Psoas muscle (tissue), 8 donors: ENCODE results near the gene AHRR. TPM values are rescaled to one million over a fixed set of nuclear protein-coding genes. Genes with fewer than 3 reads are reported as not detected.

ENCODE experiments used
- ATAC-seq, 4 donors: fragments of 200-7000 bp; cut with Tn5 transposase; one replicate each; pipeline ENCODE4 v1.9.1; 2020; ENCODE audit warnings: moderate library complexity in 3 of 4, mild to moderate bottlenecking in 2 of 4
- DNase-seq, 2 donors: peaks; one replicate each; pipeline ENCODE4 v3.0.0-alpha.2; 2020
- H3K27ac ChIP-seq: fragments of 200-600 bp; one replicate; pipeline ENCODE4 v1.8.0; 2022
- H3K27me3 ChIP-seq, 3 donors: fragments of 200-600 bp in 1 of 3; one replicate each; pipeline versions ENCODE4 v1.6.1 to v1.8.0; 2013 to 2022; ENCODE audit warnings: low read length in 2 of 3, mild to moderate bottlenecking in 2 of 3, moderate library complexity in 1 of 3; ENCODE audit not compliant: insufficient read depth in 3 of 3
- H3K36me3 ChIP-seq, 2 donors: fragments of 200-600 bp in 1 of 2; one replicate each; pipeline versions ENCODE4 v1.6.1 to v1.8.0; 2013 to 2022; ENCODE audit warnings: low read depth in 1 of 2, mild to moderate bottlenecking in 1 of 2, moderate library complexity in 1 of 2; ENCODE audit not compliant: insufficient read depth in 1 of 2
- H3K4me1 ChIP-seq: fragments of 200-600 bp; one replicate; pipeline ENCODE4 v1.8.0; 2022
- H3K4me3 ChIP-seq: fragments of 200-600 bp; one replicate; pipeline ENCODE4 v1.8.0; 2022; ENCODE audit warnings: mild to moderate bottlenecking
- H3K9me3 ChIP-seq: fragments of 200-600 bp; one replicate; pipeline ENCODE4 v1.8.0; 2022
- WGBS, 3 donors: extraction: QIAGEN DNeasy Blood & Tissue Kit; methylation state at CpG; one replicate each; pipeline versions ENCODE4 v1.1.6 to v1.1.7; 2013; 5-methylcytosine and 5-hydroxymethylcytosine counted together
- intact Hi-C, 2 donors: fragments of 100-400 bp; cut with DNase I; formaldehyde crosslinking; loops; one replicate each; pipeline versions ENCODE4 v1.11.0 to v1.14.2; 2022
- polyA plus RNA-seq, 3 donors: library from polyadenylated mRNA; stranded (reverse); fragments of 200-250 nt; gene quantifications; one replicate each; pipeline ENCODE4 v1.2.3, GENCODE V29; 2013
- total RNA-seq, 4 donors: library from RNA; stranded (reverse); fragmentation: NEBNext Ultra II Directional in 2 of 4; extraction: Animal tissue kit (Norgen Biotek cat#: 25700) in 2 of 4; gene quantifications; one replicate each; pipeline versions ENCODE4 v1.2.1 to v1.2.4, GENCODE V29; 2021 to 2023
- TF ChIP-seq, protein P1 (sequence below): fragments of 200-600 bp; IDR thresholded peaks from one replicate; pipeline ENCODE4 v1.8.0; 2022; ENCODE audit warnings: antibody characterized with exemption
- donor health status: healthy with polysubstance abuse.
- donor health status: DM: no; HTN: no; CAD: no; lungs with moderate emphysema.
- donor health status: Bipolar disorder and iron deficiency.
- donor health status: healthy.
- donor health status: DM: yes; HTN: yes; CAD: no.
- donor health status: DM: no; HTN: no; CAD: no.
- donor health status: DM: no; HTN: no; CAD: no.
- donor health status: DM: yes; HTN: yes; CAD: no.

Gene AHRR
- total and polyA plus RNA-seq, 7 donors = 0.10 to 7.4 (median 0.45) TPM

DNA sequence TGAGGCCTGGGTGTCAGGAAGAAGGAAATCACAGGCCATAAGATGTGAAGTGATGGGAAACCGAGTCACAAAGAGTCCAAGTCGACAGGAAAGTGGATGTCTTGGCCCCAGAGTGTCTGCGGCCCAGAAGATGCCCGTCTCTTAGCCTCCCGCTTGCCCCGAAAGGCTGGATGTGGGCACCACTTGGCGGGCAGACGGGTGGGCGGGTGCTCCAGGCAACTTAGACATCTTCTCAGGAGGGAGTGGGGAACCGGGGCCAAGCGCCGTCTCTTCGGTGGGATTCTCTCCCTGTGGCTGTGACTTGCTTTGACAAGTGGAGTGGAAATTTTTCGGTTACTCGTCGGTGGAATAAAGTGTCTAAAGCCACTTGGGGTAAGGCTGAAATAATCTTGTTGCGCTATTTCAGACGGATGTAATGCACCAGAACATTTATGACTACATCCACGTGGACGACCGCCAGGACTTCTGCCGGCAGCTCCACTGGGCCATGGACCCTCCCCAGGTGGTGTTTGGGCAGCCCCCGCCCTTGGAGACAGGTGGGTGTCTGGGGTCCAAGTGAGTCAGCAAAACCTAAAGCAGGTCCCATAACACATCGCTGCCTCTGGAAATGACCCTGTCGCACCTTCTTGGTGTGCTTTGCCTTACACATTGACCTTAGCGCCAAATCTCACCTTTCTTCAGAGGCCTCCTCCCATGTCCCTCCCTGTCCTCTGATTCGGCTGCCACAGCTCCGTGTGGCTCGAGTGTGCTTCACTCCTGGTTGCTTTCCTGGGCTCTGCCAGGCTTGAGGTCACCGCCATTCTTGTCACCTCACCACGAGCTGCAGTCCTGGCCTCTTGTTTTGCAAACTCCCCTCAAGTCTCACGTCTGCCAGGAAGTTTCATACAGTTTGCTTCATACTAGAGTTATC is 101.1 kb downstream of the AHRR start:
- H3K4me1 ChIP-seq = no peaks in the 10 kb centered on the region
- H3K9me3 ChIP-seq = no peaks in the 10 kb centered on the region
- peaks cover 0 to 4% (median 0%) of the 10 kb centered on the region in 3 donors for H3K27me3 ChIP-seq
- DNase-seq (peak; percentile 2 to 39), ATAC-seq (no peak)
- H3K27ac ChIP-seq = no peak overlapping the region
- TF ChIP-seq, protein P1, sequence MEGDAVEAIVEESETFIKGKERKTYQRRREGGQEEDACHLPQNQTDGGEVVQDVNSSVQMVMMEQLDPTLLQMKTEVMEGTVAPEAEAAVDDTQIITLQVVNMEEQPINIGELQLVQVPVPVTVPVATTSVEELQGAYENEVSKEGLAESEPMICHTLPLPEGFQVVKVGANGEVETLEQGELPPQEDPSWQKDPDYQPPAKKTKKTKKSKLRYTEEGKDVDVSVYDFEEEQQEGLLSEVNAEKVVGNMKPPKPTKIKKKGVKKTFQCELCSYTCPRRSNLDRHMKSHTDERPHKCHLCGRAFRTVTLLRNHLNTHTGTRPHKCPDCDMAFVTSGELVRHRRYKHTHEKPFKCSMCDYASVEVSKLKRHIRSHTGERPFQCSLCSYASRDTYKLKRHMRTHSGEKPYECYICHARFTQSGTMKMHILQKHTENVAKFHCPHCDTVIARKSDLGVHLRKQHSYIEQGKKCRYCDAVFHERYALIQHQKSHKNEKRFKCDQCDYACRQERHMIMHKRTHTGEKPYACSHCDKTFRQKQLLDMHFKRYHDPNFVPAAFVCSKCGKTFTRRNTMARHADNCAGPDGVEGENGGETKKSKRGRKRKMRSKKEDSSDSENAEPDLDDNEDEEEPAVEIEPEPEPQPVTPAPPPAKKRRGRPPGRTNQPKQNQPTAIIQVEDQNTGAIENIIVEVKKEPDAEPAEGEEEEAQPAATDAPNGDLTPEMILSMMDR = no peak
- no peak overlapping the region for H3K4me3 ChIP-seq
- no peaks in the 10 kb centered on the region for H3K36me3 ChIP-seq
- intact Hi-C loops = no loop called here
- 73 to 74% (median 74%) methylated on average over 32 of the region's 32 CpGs for WGBS, 3 donors

DNA sequence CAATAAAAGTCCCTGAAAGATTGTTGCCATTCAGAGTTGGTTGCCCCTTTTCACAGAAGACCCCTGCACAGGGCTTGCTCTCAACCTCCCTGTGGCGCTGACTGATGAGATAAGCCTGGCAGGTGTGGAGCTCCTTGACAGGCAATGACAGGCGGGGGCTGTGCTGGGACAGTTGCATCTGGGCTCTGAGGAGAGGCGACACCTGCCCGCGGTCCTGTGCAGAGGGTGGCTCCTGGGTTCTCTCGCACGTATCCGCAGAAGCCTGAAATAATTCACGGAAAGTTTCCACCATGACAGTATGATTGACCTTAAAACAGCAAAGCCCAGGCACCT is 101.7 kb downstream of the AHRR start:
- ATAC-seq = no peak
- TF ChIP-seq, protein P1 = no peak
- H3K27ac ChIP-seq = no peak overlapping the region
- WGBS, 3 donors = 73 to 80% (median 79%) methylated on average over 9 of the region's 9 CpGs
- intact Hi-C loops = no loop called here
- no peak overlapping the region for H3K4me3 ChIP-seq
- H3K36me3 ChIP-seq = no peaks in the 10 kb centered on the region
- no peaks in the 10 kb centered on the region for H3K9me3 ChIP-seq
- peaks cover 0 to 4% (median 0%) of the 10 kb centered on the region in 3 donors for H3K27me3 ChIP-seq
- peak in 1 of 2 donors; percentile 23 for DNase-seq
- no peaks in the 10 kb centered on the region for H3K4me1 ChIP-seq

DNA sequence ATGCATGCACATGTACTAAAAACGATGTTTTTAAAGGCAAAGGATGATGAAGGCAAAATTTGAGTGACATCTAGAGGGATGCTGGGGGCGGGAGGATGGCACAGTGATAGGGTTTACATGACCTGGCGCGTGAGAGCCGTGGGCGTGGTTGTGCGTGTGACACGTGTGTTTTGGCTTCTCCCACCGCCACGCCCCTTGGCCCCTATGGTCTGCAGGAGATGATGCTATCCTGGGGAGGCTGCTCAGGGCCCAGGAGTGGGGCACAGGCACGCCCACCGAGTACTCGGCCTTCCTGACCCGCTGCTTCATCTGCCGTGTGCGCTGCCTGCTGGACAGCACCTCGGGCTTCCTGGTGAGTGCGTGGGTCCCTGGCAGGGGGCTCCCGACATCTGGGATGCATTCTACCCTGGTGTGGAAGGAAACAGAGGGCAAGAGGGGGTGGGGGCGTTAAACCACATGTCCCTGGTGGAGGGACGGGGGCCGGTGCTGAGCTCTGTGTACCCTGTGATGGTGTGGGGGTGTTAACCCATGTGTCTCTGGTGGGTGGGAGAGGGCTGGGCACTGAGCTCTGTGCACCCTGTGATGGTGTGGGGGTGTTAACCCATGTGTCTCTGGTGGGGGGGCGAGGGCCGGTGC is 102.2 kb downstream of the AHRR start:
- 78 to 80% (median 79%) methylated on average over 24 of the region's 24 CpGs for WGBS, 3 donors
- Histone ChIP-seq H3K27ac (no peak overlapping the region), H3K27me3 (peaks cover 0 to 4% (median 1%) of the 10 kb centered on the region in 3 donors), H3K36me3 (no peaks in the 10 kb centered on the region), H3K9me3 (no peaks in the 10 kb centered on the region), H3K4me1 (no peaks in the 10 kb centered on the region), H3K4me3 (no peak overlapping the region)
- TF ChIP-seq, protein P1 = no peak
- DNase-seq (peak in 1 of 2 donors; percentile 34), ATAC-seq (no peak)
- intact Hi-C loops = no loop called here

DNA sequence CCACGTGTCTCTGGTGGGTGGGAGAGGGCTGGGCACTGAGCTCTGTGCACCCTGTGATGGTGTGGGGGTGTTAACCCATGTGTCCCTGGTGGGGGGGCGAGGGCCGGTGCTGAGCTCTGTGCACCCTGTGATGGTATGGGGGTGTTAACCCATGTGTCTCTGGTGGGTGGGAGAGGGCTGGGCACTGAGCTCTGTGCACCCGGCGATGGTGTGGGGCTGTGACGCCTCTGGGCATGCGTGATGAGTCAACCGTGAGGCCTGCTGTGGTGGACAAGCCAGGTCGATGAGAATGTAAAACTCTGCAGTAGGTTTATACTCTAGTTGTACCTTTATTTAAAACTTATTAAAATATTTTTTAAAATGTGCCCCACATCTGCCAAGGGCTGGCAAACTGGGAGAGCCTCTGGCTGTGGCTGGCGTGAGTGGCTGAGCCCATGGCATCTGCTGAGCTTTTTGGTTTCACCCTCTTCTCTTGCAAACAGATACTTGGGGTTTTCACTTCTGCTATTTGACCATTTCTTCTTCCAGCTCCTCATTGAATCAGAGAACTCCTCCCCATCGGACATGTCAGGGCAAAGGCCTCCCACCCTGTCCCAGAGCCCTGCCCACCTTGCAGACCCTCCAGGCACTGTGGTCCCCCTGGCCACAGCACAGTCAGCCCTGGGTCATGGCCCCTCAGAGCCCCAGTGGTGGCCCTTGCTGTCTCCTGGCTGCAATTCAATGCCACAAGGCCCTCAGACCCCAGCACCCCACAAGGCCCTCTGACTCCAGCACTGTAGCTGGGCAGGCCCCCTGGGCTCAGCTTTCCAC is 103.0 kb downstream of the AHRR start:
- peaks cover 0 to 4% (median 1%) of the 10 kb centered on the region in 3 donors for H3K27me3 ChIP-seq
- H3K36me3 ChIP-seq = no peaks in the 10 kb centered on the region
- H3K27ac ChIP-seq = no peak overlapping the region
- H3K9me3 ChIP-seq = no peaks in the 10 kb centered on the region
- H3K4me1 ChIP-seq = no peaks in the 10 kb centered on the region
- WGBS, 3 donors = 85 to 86% (median 85%) methylated on average over 11 of the region's 11 CpGs
- ATAC-seq (no peak), DNase-seq (peak in 1 of 2 donors; percentile 30)
- no peak overlapping the region for H3K4me3 ChIP-seq
- TF ChIP-seq, protein P1 = no peak
- intact Hi-C loops = no loop called here
